Measurements from ENCODE around the gene ZCWPW1.
"Not testable (repeated sequence)": the region's sequence is repeated elsewhere in the genome, so short reads cannot be mapped to it uniquely, and the experiment has no call there.

ZCWPW1 gene

DNA sequence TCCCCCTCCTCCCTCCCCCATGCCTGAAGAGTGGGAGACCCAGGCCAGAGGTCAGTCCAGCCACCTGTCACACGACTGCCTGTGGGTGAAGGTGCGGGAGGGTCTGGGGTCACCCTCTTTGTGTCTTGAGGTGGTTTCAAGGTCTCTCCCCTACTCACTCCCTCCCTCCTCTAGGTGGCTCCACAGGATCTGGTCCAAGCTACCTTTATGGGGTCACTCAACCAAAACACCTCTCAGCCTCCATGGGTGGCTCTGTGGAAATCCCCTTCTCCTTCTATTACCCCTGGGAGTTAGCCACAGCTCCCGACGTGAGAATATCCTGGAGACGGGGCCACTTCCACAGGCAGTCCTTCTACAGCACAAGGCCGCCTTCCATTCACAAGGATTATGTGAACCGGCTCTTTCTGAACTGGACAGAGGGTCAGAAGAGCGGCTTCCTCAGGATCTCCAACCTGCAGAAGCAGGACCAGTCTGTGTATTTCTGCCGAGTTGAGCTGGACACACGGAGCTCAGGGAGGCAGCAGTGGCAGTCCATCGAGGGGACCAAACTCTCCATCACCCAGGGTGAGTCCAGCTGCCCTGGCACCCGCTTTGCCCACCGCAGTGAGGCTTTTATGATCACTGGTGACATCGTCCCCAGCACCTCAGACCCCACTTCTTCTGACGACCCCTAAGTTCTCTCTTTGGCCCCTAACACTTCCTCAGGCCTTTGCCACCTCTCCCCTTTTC lies 54.5 kb downstream of the ZCWPW1 start:
- not testable (repeated sequence) for DNase-seq (ENCODE audit: low read depth in 2 of 2)

DNA sequence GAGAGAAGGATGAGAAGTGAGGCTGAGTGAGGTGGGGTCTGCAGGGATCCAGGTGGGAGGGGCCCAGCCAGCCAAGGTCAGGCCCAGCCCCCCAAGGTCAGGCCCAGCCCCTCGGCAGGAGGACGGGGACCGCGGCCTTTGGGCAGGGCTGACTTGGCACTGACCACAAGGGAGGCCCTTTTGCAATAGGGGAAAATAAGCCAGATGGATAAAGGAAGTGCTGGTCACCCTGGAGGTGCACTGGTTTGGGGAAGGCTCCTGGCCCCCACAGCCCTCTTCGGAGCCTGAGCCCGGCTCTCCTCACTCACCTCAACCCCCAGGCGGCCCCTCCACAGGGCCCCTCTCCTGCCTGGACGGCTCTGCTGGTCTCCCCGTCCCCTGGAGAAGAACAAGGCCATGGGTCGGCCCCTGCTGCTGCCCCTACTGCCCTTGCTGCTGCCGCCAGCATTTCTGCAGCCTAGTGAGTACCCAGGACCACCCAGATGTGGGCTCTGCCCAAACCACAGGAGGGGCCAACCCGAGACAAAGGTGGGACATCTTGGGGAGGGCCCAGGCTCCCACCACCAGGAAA lies 55.2 kb downstream of the ZCWPW1 start, which contains the start of gene PILRA:
Gene PILRA (plus strand): TSS at position 227 of the 571 bp plus-strand sequence. CDS start 170 bp downstream, at position 397.
- no peak for DNase-seq (ENCODE audit: low read depth in 2 of 2)

DNA sequence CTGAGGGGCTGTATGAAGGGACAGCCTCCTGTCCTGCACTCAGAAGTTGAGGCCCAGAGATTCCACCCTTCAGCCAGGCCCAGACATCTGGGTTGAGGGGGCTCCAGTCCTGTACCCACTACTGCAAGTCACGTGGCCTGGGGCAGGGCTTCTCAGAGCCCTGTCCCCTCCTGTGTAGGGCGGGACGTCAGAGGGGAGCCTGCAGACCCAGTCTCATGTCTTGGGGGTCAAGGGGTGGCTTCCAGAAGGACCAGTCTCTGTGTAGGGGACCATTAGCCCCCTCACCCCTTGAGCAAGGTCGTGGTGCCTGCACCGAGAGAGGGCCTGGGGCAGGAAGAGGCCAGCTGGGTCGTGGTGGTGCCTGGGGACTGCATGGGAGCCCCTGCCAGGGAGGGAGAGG lies 55.8 kb downstream of the ZCWPW1 start:
- no peak for DNase-seq (ENCODE audit: low read depth in 2 of 2)

DNA sequence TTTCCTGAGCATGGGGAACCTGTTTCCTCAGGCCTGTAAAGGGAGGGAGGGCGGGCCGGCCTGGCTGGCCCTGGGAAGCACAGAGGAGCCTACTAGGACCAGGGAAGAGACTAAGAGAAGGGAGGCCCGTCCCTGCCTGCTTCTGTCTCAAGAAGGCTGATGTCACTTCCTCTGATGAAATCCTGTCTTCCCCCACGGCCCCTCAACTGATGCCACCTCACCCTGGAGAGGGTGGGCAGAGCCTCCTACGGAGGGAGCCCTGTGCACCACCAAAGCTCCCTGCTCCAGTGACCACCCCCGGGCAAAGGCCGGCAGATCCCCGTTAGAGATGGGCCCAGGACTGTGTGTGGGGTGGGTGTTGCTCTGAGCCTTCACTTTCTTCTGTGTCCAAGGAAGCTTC lies 56.2 kb downstream of the ZCWPW1 start:
- DNase-seq (ENCODE audit: low read depth in 2 of 2) = no peak

DNA sequence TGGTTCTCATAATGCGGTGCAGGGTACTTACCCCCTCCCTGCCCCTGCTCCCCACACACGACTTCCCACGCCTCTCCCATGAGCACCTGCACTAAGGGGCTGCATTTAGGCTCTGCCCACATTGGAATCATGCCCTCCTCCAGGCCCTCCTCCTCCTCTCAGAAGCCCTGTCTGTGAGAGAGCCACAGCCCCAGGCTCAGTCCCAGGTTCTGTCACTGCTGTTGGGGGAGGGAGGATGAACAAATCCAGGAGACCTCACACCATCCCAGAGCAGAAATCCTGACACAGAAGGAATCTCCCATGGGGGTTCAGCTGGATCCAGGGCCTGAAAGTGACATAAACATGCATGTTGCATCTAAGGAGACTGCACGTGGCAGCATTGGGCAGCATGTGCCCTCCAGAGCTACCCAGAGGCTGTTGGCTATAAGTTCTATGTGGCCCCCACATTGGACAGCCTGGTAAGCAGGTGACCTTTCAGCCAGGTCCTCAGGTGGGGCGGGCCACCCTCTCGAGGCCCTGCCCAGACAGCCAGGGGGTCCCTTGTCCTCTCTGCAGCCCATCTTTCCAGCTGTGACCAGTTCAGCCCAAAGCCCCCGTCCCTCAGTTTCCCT lies 56.8 kb downstream of the ZCWPW1 start:
- DNase-seq (ENCODE audit: low read depth in 2 of 2) = no peak

DNA sequence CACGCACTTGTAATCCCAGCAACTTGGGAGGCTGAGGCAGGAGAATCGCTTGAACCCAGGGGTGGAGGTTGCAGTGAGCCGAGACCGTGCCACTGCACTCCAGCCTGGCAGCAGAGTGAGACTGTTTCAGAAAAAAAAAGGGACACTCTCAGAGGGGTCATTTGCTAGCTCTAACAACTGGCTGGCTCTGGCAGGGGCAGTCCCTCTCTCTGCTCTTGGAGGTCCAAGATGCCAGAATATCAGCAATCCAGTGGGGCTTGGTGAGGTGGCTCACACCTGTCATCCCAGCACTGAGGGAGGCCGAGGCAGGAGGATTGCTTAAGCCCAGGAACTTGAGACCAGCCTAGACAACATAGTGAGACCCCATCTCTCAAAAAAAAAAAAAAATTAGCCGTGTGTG lies 57.8 kb downstream of the ZCWPW1 start:
- DNase-seq (ENCODE audit: low read depth in 2 of 2) = no peak

DNA sequence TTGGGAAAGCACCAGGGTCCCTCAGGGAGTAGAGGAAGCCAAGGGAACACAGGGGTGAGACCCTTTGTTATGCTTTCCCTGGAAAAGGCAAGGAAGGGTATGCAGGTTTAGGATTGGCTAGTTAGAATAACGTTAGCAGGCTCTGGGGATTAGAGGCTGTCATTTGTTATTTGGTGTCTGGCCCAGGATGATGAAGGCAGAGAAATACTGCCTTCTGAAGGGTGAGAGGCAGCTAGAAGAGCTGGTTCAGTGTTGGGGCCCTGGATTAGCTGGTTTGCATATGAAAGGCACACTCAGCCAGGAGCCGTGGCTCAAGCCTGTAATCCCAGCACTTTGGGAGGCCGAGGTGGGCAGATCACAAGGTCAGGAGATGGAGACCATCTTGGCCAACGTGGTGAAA lies 58.2 kb downstream of the ZCWPW1 start:
- DNase-seq (ENCODE audit: low read depth in 2 of 2) = no peak

DNA sequence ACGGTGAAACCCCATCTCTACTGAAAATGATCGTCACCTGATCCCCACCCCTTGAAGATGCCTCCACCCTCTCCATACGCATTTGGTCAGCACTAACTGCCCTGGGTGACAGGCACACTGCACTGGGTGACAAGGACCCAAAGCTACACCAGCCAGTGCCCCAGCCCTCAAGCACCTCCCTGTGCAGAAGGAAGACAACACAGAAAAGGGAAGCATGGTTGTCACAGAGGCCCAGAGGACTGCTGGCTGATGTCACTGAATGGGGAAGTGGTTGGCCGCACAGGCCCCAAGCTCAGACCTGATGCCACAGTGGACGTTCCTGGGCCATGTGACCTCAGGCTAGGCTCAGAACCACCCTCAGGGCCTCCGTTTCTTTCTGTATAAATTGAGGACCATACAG lies 59.4 kb downstream of the ZCWPW1 start:
- no peak for DNase-seq (ENCODE audit: low read depth in 2 of 2)

DNA sequence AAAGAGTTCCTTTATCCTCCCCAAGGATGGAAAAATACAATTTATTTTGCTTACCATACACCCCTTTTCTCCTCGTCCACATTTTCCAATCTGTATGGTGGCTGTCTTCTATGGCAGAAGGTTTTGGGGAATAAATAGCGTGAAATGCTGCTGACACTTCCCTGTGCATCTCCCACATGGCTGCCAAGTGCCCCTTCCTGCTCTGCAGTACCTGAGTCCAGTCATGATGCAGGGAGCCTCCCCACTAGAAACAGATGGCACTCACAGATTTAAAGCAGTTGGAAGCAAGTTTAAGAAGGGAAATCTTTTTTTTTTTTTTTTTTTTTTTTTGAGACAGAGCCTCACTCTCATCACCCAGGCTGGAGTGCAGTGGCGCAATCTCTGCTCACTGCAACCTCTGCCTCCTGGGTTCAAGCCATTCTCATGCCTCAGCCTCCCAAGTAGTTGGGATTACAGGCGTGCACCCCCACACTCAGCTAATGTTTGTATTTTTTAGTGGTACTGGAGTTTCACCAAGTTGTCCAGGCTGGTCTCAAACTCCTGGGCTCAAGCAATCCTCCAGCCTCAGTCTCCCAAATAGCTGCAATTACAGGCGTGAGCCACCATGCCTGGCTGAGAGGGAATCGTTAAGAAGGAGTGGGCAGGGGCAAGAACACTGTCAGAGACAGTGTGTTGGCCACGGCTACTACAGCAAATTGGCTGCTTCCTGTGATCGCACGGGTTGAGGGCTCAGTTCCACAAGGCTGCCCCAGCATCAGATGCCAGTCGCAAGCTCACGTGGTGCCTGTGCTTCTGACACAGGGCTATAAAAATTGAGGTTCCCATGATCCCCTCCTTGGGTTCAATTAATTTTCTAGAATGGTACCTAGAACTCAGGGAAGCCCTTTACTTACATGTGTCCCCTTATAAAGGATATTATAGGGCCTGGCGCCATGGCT lies 60.6 kb downstream of the ZCWPW1 start:
- no peak for DNase-seq (ENCODE audit: low read depth in 2 of 2)

DNA sequence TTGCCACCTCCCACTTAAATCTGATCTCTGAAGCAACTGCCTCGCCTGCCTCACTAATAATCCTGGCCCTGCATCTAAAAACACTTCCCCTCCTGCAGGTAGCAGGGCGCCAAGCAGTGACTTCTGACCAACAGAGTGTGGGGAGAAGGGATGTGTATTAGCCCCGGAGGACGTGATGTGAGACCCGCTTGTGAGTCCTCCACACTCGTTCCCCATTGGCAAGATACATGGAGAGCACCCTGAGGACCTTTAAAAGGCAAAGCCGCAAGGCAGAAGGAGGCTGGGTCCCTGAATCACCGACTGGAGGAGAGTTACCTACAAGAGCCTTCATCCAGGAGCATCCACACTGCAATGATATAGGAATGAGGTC lies 61.3 kb downstream of the ZCWPW1 start:
- no peak for DNase-seq (ENCODE audit: low read depth in 2 of 2)

DNA sequence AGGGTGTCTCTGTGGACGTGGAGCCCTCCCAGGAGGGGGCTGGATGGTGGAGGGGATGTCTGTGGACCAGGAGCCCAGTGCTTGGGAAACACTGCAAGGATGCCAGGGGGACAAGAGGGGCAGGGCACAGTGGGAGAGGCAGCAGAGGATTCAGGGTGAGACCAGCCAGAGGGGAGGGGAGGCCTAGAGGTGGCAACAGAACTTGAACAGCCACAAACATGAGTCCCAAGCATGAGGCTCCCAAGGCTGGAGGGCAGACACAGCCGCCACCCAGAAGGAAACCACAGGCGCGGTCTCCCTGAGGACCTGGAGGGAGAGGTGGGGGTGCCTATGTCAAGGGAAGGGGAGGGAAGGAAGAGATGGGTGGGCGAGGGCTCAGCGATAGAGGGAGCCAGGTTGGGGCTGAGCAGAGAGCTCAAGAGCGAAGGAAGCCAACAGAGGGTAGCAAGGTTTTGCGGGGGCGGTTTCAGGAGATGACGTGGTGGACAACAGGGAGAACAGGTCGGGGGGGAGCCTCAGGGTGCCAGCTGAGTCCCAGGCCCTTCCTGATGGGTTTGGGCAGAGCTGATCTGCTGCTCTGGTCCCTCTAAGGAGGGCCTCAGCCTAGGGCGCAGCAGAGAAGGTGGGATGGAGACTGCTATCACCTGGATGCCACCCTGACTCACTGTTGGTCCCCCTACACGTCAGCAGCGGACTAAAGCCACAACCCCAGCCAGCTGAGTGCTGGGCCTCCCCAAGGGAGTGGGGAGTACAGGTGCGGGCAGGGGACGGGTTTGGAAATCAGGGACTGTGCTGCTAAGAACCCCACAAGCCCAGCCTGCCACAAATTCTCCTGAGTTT lies 61.9 kb downstream of the ZCWPW1 start:
- no peak for DNase-seq (ENCODE audit: low read depth in 2 of 2)

DNA sequence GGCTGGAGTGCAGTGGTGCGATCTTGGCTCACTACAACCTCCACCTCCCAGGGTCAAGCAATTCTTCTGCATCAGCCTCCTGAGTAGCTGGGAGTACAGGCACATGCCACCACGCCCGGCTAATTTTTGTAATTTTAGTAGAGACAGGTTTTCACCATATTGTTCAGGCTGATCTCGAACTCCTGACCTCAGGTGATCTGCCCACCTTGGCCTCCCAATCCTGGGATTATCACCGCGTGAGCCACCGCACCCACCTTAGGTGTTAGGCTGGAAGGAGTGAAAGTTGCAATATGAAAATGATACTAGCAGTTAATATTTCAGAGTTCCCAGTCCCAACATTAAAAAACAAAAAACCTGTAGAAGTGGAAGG lies 62.5 kb downstream of the ZCWPW1 start:
- not testable (repeated sequence) for DNase-seq (ENCODE audit: low read depth in 2 of 2)

DNA sequence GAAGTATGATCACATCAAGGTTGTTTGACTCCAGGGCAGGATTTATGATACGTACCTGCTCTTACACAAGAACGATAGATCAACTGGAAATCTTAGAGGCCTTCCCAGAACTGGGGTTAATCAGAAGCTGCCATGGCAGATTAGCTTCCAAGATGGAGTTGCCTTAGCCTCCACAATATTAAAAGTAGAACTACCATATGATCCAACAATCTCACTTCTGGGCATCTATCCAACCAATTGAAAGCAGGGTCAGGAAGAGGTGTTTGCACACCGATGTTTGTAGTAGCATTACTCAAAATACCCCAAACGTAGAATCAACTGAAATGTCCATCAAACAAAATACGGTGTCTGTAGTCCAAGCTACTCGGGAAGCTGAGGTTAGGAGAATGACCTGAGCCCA lies 64.0 kb downstream of the ZCWPW1 start:
- DNase-seq (ENCODE audit: low read depth in 2 of 2) = no peak

DNA sequence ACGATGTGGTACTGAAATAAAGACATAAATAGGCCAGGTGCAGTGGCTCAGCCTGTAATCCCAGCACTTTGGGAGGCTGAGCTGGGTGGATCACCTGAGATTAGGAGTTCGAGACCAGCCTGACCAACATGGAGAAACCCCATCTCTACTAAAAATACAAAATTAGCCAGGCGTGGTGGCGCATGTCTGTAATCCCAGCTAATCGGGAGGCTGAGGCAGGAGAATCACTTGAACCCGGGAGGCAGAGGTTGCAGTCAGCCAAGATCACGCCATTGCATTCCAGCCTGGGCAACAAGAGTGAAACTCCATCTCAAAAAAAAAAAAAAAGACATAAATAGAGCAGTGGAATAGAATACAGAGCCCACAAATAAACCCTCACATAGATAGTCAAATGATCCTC lies 64.7 kb downstream of the ZCWPW1 start:
- DNase-seq (ENCODE audit: low read depth in 2 of 2) = not testable (repeated sequence)

DNA sequence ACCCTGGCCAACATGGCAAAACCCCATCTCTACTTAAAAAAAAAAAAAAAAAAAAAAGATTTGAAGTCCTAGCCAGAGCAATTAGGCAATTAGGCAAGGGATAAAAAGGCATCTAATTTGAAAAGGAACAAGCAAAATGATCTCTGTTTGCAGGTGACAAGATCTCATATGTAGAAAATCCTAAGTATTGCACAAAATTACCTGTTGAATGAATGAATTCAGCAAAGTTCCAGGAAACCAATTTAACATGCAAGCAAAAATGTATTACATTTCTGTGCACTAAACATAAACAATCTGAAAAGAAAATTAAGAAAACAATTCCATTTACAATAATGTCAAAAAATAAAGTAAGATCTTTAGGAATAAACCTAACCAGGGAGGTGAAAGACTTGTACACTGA lies 65.4 kb downstream of the ZCWPW1 start:
- DNase-seq (ENCODE audit: low read depth in 2 of 2) = no peak

DNA sequence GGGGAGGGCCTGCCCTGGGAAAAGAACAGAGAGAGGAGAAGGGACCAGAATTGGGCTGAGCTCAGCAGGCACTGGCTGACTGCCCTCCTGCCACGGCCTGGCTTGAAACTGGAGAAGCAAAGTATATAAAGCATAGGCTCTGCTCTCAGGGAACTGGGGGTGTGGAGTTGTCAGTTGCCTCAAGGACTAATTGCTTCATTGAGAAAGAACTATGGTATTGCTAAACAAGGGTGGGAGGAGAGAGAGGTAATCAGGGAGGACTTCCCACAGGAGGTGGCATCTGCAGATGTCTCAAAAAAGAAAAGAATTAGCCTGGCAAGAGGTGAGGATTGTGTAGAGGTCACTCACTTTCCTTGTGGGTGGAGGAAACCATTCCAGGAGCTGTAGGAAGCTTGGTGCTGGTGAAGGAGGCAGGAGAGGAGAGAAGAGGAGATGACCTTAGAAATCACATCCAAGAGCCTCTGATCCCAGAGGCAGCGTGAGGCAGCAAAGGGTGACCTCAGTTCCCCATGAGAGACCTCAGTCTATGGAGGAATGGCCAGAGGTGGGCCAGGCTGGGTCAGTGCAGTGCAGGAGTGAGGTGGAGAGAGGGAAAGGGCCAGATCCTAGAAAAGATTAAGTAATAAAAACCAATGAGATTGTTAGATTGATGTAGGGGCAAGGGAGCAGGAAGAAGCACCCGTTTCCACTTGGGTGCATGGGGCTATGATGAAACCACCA lies 68.2 kb downstream of the ZCWPW1 start:
- no peak for DNase-seq (ENCODE audit: low read depth in 2 of 2)

DNA sequence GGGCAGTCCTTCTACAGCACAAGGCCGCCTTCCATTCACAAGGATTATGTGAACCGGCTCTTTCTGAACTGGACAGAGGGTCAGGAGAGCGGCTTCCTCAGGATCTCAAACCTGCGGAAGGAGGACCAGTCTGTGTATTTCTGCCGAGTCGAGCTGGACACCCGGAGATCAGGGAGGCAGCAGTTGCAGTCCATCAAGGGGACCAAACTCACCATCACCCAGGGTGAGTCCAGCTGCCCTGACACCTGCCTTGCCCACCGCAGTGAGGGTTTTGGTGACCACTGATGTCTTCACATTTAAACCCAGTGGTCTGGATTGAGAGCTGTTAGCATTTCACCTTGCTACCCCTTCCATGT lies 69.7 kb downstream of the ZCWPW1 start:
- DNase-seq (ENCODE audit: low read depth in 2 of 2) = no peak

DNA sequence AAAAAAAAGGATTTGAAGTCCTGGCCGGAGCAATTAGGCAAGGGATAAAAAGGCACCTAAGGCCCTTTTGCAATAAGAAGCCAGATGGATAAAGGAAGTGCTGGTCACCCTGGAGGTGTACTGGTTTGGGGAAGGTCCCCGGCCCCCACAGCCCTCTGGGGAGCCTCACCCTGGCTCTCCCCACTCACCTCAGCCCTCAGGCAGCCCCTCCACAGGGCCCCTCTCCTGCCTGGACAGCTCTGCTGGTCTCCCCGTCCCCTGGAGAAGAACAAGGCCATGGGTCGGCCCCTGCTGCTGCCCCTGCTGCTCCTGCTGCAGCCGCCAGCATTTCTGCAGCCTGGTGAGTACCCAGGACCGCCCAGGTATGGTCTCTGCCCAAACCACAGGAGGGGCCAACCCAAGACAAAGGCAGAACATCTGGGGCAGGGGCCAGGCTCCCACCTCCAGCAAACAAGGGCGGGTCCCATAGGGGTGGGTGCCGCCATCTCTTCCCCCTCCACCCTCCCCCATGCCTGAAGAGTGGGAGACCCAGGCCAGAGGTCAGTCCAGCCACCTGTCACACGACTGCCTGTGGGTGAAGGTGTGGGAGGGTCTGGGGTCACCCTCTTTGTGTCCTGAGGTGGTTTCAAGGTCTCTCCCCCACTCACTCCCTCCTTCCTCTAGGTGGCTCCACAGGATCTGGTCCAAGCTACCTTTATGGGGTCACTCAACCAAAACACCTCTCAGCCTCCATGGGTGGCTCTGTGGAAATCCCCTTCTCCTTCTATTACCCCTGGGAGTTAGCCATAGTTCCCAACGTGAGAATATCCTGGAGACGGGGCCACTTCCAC lies 70.3 kb downstream of the ZCWPW1 start, which contains the start of gene PILRB:
Gene PILRB (plus strand): TSS at position 91 of the 830 bp plus-strand sequence. CDS start 186 bp downstream, at position 277.
- DNase-seq (ENCODE audit: low read depth in 2 of 2) = no peak

DNA sequence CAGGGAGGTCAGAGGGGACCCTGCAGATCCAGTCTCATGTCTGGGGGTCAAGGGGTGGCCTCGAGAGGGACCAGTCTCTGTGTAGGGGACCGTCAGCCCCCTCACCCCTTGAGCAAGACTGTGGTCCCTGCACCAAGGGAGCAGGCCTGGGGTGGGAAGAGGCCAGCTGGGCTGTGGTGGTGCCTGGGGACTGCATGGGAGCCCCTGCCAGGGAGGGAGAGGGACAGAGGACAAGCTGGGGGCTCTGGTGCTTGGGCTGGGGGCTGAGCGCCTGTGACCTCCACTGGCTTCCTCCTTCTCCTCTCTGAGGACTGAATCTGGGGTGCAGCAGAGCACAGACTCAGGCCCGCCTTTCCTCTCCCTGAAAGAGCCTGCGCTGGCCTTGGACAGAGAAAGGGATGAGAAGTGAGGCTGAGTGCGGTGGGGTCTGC lies 71.4 kb downstream of the ZCWPW1 start:
- DNase-seq (ENCODE audit: low read depth in 2 of 2) = no peak

All from stimulated activated CD4-positive, alpha-beta T cell treated with anti-CD3 and anti-CD28 coated beads, Interleukin-12 subunit alpha, Interleukin-12 subunit beta, amount 100 ng/mL, for 24 hours (primary cell).